HEK293 (cell line): Measurements from ENCODE around the gene GOSR2.

ENCODE experiments used
- CTCF ChIA-PET: fragments of 350-600 bp; formaldehyde crosslinking; extraction: SDS; loops from one replicate; lab custom pipeline; 2021; ENCODE audit warnings: antibody characterized with exemption; lab: Yijun Ruan, JAX
- POLR2A ChIA-PET: fragments of 300-600 bp; formaldehyde crosslinking; extraction: SDS; loops from one replicate; lab custom pipeline; 2020; ENCODE audit warnings: antibody characterized with exemption, inconsistent platforms; lab: Yijun Ruan, JAX
- H3K27ac ChIP-seq: fragments of 200-500 bp; sonication (Bioruptor generic); 2 replicates; pipeline ENCODE4 v1.5.1; 2014; ENCODE audit warnings: low read depth, low read length, control low read depth, inconsistent platforms; ENCODE audit errors: extremely low read depth
- H3K36me3 ChIP-seq, 2 experiments: fragments of 200-500 bp in 1 of 2; sonication (Bioruptor generic) in 1 of 2; 1 replicate in 1 of 2; 2 replicates in 1 of 2; pipeline ENCODE4 v1.5.1; 2014 to 2017; ENCODE audit warnings: inconsistent platforms in 2 of 2, low read length in 2 of 2; ENCODE audit not compliant: control insufficient read depth in 2 of 2, insufficient read depth in 1 of 2
- H3K4me1 ChIP-seq: fragments of 200-500 bp; sonication (Bioruptor generic); 2 replicates; pipeline ENCODE4 v1.5.1; 2014; ENCODE audit warnings: mild to moderate bottlenecking, low read length, inconsistent platforms; ENCODE audit not compliant: control insufficient read depth, insufficient read depth
- H3K4me3 ChIP-seq: 2 replicates; pipeline ENCODE4 v1.5.1; 2011; ENCODE audit warnings: low read depth, mild to moderate bottlenecking, control low read depth, low read length, moderate library complexity
- H3K9me3 ChIP-seq: fragments of 200-500 bp; sonication (Bioruptor generic); 2 replicates; pipeline ENCODE4 v1.5.1; 2014; ENCODE audit warnings: low read depth, low read length, inconsistent platforms; ENCODE audit not compliant: control insufficient read depth, insufficient read depth
- BCL11A ChIP-seq: fragments of 450-650 bp; formaldehyde crosslinking; IDR thresholded peaks from 2 replicates; pipeline ENCODE4 v1.5.1; 2016; ENCODE audit warnings: low read depth, missing biosample characterization, missing genetic modification characterization
- FEZF1 ChIP-seq: fragments of 450-650 bp; formaldehyde crosslinking; IDR thresholded peaks from 2 replicates; pipeline ENCODE4 v1.5.1; 2016; ENCODE audit warnings: missing biosample characterization, missing genetic modification characterization
- HOXC10 ChIP-seq: sonication (generic); formaldehyde crosslinking; IDR thresholded peaks from 2 replicates; pipeline ENCODE4 v1.8.1; 2023; ENCODE audit warnings: mild to moderate bottlenecking, missing genetic modification reagents
- KLF10 ChIP-seq: fragments of 450-650 bp; IDR thresholded peaks from 2 replicates; pipeline ENCODE4 v1.5.1; 2018; ENCODE audit warnings: missing biosample characterization, mild to moderate bottlenecking, missing genetic modification characterization
- KLF9 ChIP-seq: fragments of 450-650 bp; formaldehyde crosslinking; IDR thresholded peaks from 2 replicates; pipeline ENCODE4 v1.5.1; 2016; ENCODE audit warnings: missing biosample characterization, missing genetic modification characterization, low read depth
- PRDM1 ChIP-seq: fragments of 450-650 bp; formaldehyde crosslinking; IDR thresholded peaks from 2 replicates; pipeline ENCODE4; 2016; ENCODE audit warnings: missing biosample characterization, missing genetic modification characterization
- TCF7L2 ChIP-seq: IDR thresholded peaks from 2 replicates; pipeline ENCODE4 v1.6.1; 2011; ENCODE audit warnings: low read depth, mild to moderate bottlenecking, inconsistent platforms, low read length, moderate library complexity, borderline replicate concordance
- WT1 ChIP-seq: fragments of 450-650 bp; formaldehyde crosslinking; IDR thresholded peaks from 2 replicates; pipeline ENCODE4 v1.5.1; 2016; ENCODE audit warnings: missing biosample characterization, missing genetic modification characterization
- ZBTB48 ChIP-seq: fragments of 450-650 bp; formaldehyde crosslinking; IDR thresholded peaks from 2 replicates; pipeline ENCODE4 v1.5.1; 2016; ENCODE audit warnings: missing biosample characterization, missing genetic modification characterization
- ZBTB8A ChIP-seq: fragments of 450-650 bp; formaldehyde crosslinking; IDR thresholded peaks from 2 replicates; pipeline ENCODE4 v1.5.1; 2016; ENCODE audit warnings: missing biosample characterization, missing genetic modification characterization
- ZEB2 ChIP-seq: fragments of 450-650 bp; formaldehyde crosslinking; IDR thresholded peaks from 2 replicates; pipeline ENCODE4 v1.5.1; 2016; ENCODE audit warnings: missing biosample characterization, missing genetic modification characterization
- ZFP37 ChIP-seq: fragments of 450-650 bp; formaldehyde crosslinking; IDR thresholded peaks from 2 replicates; pipeline ENCODE4 v1.5.1; 2016; ENCODE audit warnings: missing biosample characterization, missing genetic modification characterization
- ZFP69B ChIP-seq: fragments of 450-650 bp; formaldehyde crosslinking; IDR thresholded peaks from 2 replicates; pipeline ENCODE4 v1.5.1; 2016; ENCODE audit warnings: missing biosample characterization, missing genetic modification characterization
- ZNF112 ChIP-seq: fragments of 450-650 bp; formaldehyde crosslinking; IDR thresholded peaks from 2 replicates; pipeline ENCODE4 v1.5.0; 2017; ENCODE audit warnings: missing biosample characterization, missing genetic modification characterization
- ZNF132 ChIP-seq: fragments of 450-650 bp; formaldehyde crosslinking; IDR thresholded peaks from 2 replicates; pipeline ENCODE4 v1.5.1; 2017; ENCODE audit warnings: missing biosample characterization, missing genetic modification characterization, borderline replicate concordance
- ZNF211 ChIP-seq: fragments of 450-650 bp; formaldehyde crosslinking; IDR thresholded peaks from 2 replicates; pipeline ENCODE4 v1.5.1; 2016; ENCODE audit warnings: low read depth, missing biosample characterization, missing genetic modification characterization
- ZNF324 ChIP-seq: fragments of 450-650 bp; formaldehyde crosslinking; IDR thresholded peaks from 2 replicates; pipeline ENCODE4 v1.5.1; 2016; ENCODE audit warnings: missing biosample characterization, missing genetic modification characterization
- ZNF423 ChIP-seq: fragments of 450-650 bp; formaldehyde crosslinking; IDR thresholded peaks from 2 replicates; pipeline ENCODE4 v1.5.1; 2016; ENCODE audit warnings: missing biosample characterization, missing genetic modification characterization
- ZNF560 ChIP-seq: fragments of 450-650 bp; formaldehyde crosslinking; IDR thresholded peaks from 2 replicates; pipeline ENCODE4 v1.5.1; 2017; ENCODE audit warnings: missing biosample characterization, missing genetic modification characterization, borderline replicate concordance
- ZNF623 ChIP-seq: fragments of 450-650 bp; formaldehyde crosslinking; IDR thresholded peaks from 2 replicates; pipeline ENCODE4 v1.5.1; 2016; ENCODE audit warnings: missing biosample characterization, missing genetic modification characterization
- ZNF624 ChIP-seq: fragments of 450-650 bp; formaldehyde crosslinking; IDR thresholded peaks from 2 replicates; pipeline ENCODE4 v1.5.1; 2017; ENCODE audit warnings: missing biosample characterization, missing genetic modification characterization
- ZNF701 ChIP-seq: fragments of 450-650 bp; formaldehyde crosslinking; IDR thresholded peaks from 2 replicates; pipeline ENCODE4 v1.5.1; 2016; ENCODE audit warnings: missing biosample characterization, missing genetic modification characterization
- ZNF747 ChIP-seq: fragments of 450-650 bp; formaldehyde crosslinking; IDR thresholded peaks from 2 replicates; pipeline ENCODE4 v1.5.1; 2016; ENCODE audit warnings: missing biosample characterization, missing genetic modification characterization
- ZSCAN30 ChIP-seq: fragments of 450-650 bp; IDR thresholded peaks from 2 replicates; pipeline ENCODE4 v1.5.1; 2018; ENCODE audit warnings: missing biosample characterization, mild to moderate bottlenecking, missing genetic modification characterization, moderate library complexity
- TF ChIP-seq, protein P1 (sequence below): fragments of 450-650 bp; formaldehyde crosslinking; IDR thresholded peaks from 2 replicates; pipeline ENCODE4 v1.5.1; 2017; ENCODE audit warnings: missing biosample characterization, missing genetic modification characterization
- TF ChIP-seq, protein P2 (sequence below): fragments of 450-650 bp; formaldehyde crosslinking; IDR thresholded peaks from 2 replicates; pipeline ENCODE4 v1.5.1; 2016; ENCODE audit warnings: missing biosample characterization, missing genetic modification characterization

Gene GOSR2

GRCh38 chr17:46942441-46943217 is 19.7 kb downstream of the GOSR2 start (continued):
- no peak for TF ChIP-seq KLF9 (tag by site-specific recombination)
- TF ChIP-seq HOXC10 (CRISPR knock-in tag), result no peak
- no peak for TF ChIP-seq FEZF1
- no peak for TF ChIP-seq ZNF132 (tag by site-specific recombination)
- TF ChIP-seq ZNF211 (tag by site-specific recombination), result no peak
- TF ChIP-seq KLF10 (tag by site-specific recombination), result no peak
- TF ChIP-seq PRDM1 (tag by site-specific recombination), result peak; percentile 87
- TF ChIP-seq, protein P1, sequence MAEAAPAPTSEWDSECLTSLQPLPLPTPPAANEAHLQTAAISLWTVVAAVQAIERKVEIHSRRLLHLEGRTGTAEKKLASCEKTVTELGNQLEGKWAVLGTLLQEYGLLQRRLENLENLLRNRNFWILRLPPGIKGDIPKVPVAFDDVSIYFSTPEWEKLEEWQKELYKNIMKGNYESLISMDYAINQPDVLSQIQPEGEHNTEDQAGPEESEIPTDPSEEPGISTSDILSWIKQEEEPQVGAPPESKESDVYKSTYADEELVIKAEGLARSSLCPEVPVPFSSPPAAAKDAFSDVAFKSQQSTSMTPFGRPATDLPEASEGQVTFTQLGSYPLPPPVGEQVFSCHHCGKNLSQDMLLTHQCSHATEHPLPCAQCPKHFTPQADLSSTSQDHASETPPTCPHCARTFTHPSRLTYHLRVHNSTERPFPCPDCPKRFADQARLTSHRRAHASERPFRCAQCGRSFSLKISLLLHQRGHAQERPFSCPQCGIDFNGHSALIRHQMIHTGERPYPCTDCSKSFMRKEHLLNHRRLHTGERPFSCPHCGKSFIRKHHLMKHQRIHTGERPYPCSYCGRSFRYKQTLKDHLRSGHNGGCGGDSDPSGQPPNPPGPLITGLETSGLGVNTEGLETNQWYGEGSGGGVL (tag by site-specific recombination), result no peak
- no peak for TF ChIP-seq ZNF623 (tag by site-specific recombination)
- 0 out of 2 replicates have a peak, but pooled peaks have one; percentile 14 for TF ChIP-seq ZSCAN30
- TF ChIP-seq ZFP69B (tag by site-specific recombination), result peak; percentile 60; the same call in 1 of the 2 replicates
- TF ChIP-seq WT1 (tag by site-specific recombination), result no peak
- no peak for TF ChIP-seq ZNF701 (tag by site-specific recombination)

GRCh38 chr17:46943218-46943500 is 20.2 kb downstream of the GOSR2 start:
- Histone ChIP-seq H3K4me3 (no peak overlapping the region), H3K36me3 (peaks cover 22 to 40% of the 10 kb centered on the region in 2 experiments), H3K27ac (no peak overlapping the region), H3K9me3 (no peaks in the 10 kb centered on the region), H3K4me1 (no peaks in the 10 kb centered on the region)
- ChIA-PET POLR2A (interaction anchor here (1.1 kb wide), 1 partner anchor 110 kb away, joined by 3 read pairs; no protein-coding TSS in a partner anchor), CTCF (interaction anchor here (0.5 to 6.7 kb wide), 46 partner anchors 9 to 798 kb away, joined by 3 to 94 read pairs (median 4); no protein-coding TSS in a partner anchor)
- no peak for TF ChIP-seq ZNF747 (tag by site-specific recombination)

- ChIA-PET CTCF (interaction anchor here (0.6 to 6.7 kb wide), 11 partner anchors 8 to 372 kb away, joined by 3 to 94 read pairs (median 16); no protein-coding TSS in a partner anchor), POLR2A (interaction anchor here (0.7 to 1.0 kb wide), 2 partner anchors 34 to 85 kb away, joined by 3 read pairs; no protein-coding TSS in a partner anchor)
- no peak for TF ChIP-seq TCF7L2
- TF ChIP-seq ZBTB8A (tag by site-specific recombination), result no peak
- TF ChIP-seq ZNF624 (tag by site-specific recombination), result no peak
- TF ChIP-seq ZNF560 (tag by site-specific recombination), result no peak
- TF ChIP-seq ZNF324, result no peak
- TF ChIP-seq ZBTB48, result no peak
- TF ChIP-seq, protein P2, sequence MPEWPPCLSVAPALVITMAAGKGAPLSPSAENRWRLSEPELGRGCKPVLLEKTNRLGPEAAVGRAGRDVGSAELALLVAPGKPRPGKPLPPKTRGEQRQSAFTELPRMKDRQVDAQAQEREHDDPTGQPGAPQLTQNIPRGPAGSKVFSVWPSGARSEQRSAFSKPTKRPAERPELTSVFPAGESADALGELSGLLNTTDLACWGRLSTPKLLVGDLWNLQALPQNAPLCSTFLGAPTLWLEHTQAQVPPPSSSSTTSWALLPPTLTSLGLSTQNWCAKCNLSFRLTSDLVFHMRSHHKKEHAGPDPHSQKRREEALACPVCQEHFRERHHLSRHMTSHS (tag by site-specific recombination), result no peak
- no peak for TF ChIP-seq BCL11A
- no peak for TF ChIP-seq ZEB2
- TF ChIP-seq ZNF112, result no peak
- no peak for TF ChIP-seq ZNF423 (tag by site-specific recombination)
- no peak for TF ChIP-seq ZFP37 (tag by site-specific recombination)
- Histone ChIP-seq H3K4me3 (no peak overlapping the region), H3K36me3 (peaks cover 16 to 40% of the 10 kb centered on the region in 2 experiments), H3K9me3 (no peaks in the 10 kb centered on the region), H3K4me1 (no peaks in the 10 kb centered on the region), H3K27ac (no peak overlapping the region)
These were observed 20.8 kb downstream of the GOSR2 start for GRCh38 chr17:46943501-46944393.
